HCT116 (cell line): ENCODE measurements around the gene SFT2D2. TPM values are rescaled to one million over a fixed set of nuclear protein-coding genes. Genes with fewer than 3 reads are reported as not detected.

Experiments
- ATAC-seq: fragments of 200-7000 bp; cut with Tn5 transposase; 2 replicates; pipeline ENCODE4 v1.9.1; 2020; ENCODE audit warnings: mild to moderate bottlenecking, moderate library complexity
- BruUV-seq: library from RNA; stranded (reverse); fragments of 400-500 nt; replicated peaks from 2 replicates; lab custom pipeline; 2021; lab: Mats Ljungman, UMichigan
- CTCF ChIA-PET: fragments of 300-600 bp; sonication (Branson Sonifier 250); formaldehyde crosslinking; loops from one replicate; lab custom pipeline; 2021; ENCODE audit warnings: antibody characterized with exemption; lab: Charles Lee
- POLR2A ChIA-PET: fragments of 300-600, 350-600 bp; sonication (Branson Sonifier 250); formaldehyde crosslinking; loops from one replicate; lab custom pipeline; 2021; ENCODE audit warnings: antibody characterized with exemption; lab: Charles Lee
- RAD21 ChIA-PET, 2 experiments: fragments of 300-600 bp; sonication (Branson Sonifier 250); formaldehyde crosslinking; loops; one replicate each; lab custom pipeline; 2023; ENCODE audit warnings: low total read pairs in 2 of 2; ENCODE audit not compliant: uncharacterized antibody in 2 of 2, unreplicated experiment in 2 of 2, low non-redundant PET in 1 of 2; lab: Charles Lee
- DNase-seq: peaks from one replicate; pipeline ENCODE4 v3.0.0-alpha.2; 2010; ENCODE audit warnings: low read depth, low spot score
- H2AFZ ChIP-seq: fragments of 200-600 bp; shearing (Covaris generic), sonication (generic); 2 replicates; pipeline ENCODE4 v1.6.1; 2017; ENCODE audit warnings: low read depth, mixed run types, mixed read lengths, antibody characterized with exemption, low read length; ENCODE audit not compliant: poor library complexity, severe bottlenecking
- H3K27ac ChIP-seq: 2 replicates; pipeline ENCODE4 v1.5.1; 2012; ENCODE audit warnings: low read depth, low read length
- H3K27me3 ChIP-seq: fragments of 200-600 bp; sonication (generic); 2 replicates; pipeline ENCODE4 v1.6.1; 2016; ENCODE audit warnings: mixed run types, low read length, mixed read lengths; ENCODE audit not compliant: insufficient read depth
- H3K36me3 ChIP-seq, 2 experiments: fragments of 200-500 bp in 1 of 2; fragments of 200-600 bp in 1 of 2; sonication (Bioruptor generic) in 1 of 2; sonication (generic) in 1 of 2; 2 replicates each; pipeline versions ENCODE4 v1.5.1 to v1.6.1; 2014 to 2016; ENCODE audit warnings: low read length in 2 of 2, inconsistent platforms in 1 of 2, mixed read lengths in 1 of 2, mixed run types in 1 of 2; ENCODE audit not compliant: insufficient read depth in 2 of 2, control insufficient read depth in 1 of 2
- H3K4me1 ChIP-seq, 2 experiments: fragments of 200-600 bp in 1 of 2; sonication (generic) in 1 of 2; 2 replicates each; pipeline versions ENCODE4 v1.5.1 to v1.6.1; 2012 to 2017; ENCODE audit warnings: low read length in 2 of 2, inconsistent platforms in 1 of 2, mild to moderate bottlenecking in 1 of 2, mixed read lengths in 1 of 2, mixed run types in 1 of 2, moderate library complexity in 1 of 2; ENCODE audit not compliant: insufficient read depth in 2 of 2, control insufficient read depth in 1 of 2
- H3K4me2 ChIP-seq: fragments of 200-600 bp; sonication (generic); 2 replicates; pipeline ENCODE4 v1.6.1; 2017; ENCODE audit warnings: mixed run types, low read length, mixed read lengths
- H3K4me3 ChIP-seq, 2 experiments: fragments of 200-600 bp in 1 of 2; sonication (generic) in 1 of 2; replicated peaks in 1 of 2; 2 replicates each; pipeline ENCODE4 v1.5.1; 2011 to 2016; ENCODE audit warnings: low read length in 2 of 2, control low read depth in 1 of 2, low read depth in 1 of 2, mild to moderate bottlenecking in 1 of 2, mixed read lengths in 1 of 2, mixed run types in 1 of 2
- H3K79me2 ChIP-seq: fragments of 200-600 bp; sonication (generic); 2 replicates; pipeline ENCODE4 v1.6.1; 2017; ENCODE audit warnings: mild to moderate bottlenecking, mixed run types, low read length, moderate library complexity, mixed read lengths; ENCODE audit not compliant: insufficient read depth
- H3K9ac ChIP-seq: fragments of 200-600 bp; sonication (generic); 2 replicates; pipeline ENCODE4 v1.6.1; 2016; ENCODE audit warnings: low read length, mixed read lengths
- H3K9me2 ChIP-seq: fragments of 200-600 bp; sonication (generic), shearing (Covaris generic); 2 replicates; pipeline ENCODE4 v1.6.1; 2017; ENCODE audit warnings: mixed run types, mild to moderate bottlenecking, moderate library complexity; ENCODE audit not compliant: insufficient read depth
- H3K9me3 ChIP-seq, 2 experiments: fragments of 200-500 bp in 1 of 2; fragments of 200-600 bp in 1 of 2; sonication (Bioruptor generic) in 1 of 2; sonication (generic) in 1 of 2; 2 replicates each; pipeline ENCODE4 v1.6.1; 2014 to 2017; ENCODE audit warnings: low read length in 2 of 2, mixed read lengths in 2 of 2, inconsistent platforms in 1 of 2, low read depth in 1 of 2, mild to moderate bottlenecking in 1 of 2, mixed run types in 1 of 2, moderate library complexity in 1 of 2; ENCODE audit not compliant: control insufficient read depth in 1 of 2, insufficient read depth in 1 of 2
- H4K20me1 ChIP-seq: fragments of 200-600 bp; sonication (generic), shearing (Covaris generic); 2 replicates; pipeline ENCODE4 v1.6.1; 2017; ENCODE audit warnings: mixed run types, mild to moderate bottlenecking, moderate library complexity; ENCODE audit not compliant: insufficient read depth
- CBX3 ChIP-seq: IDR thresholded peaks from 2 replicates; pipeline ENCODE4 v1.6.1; 2012; ENCODE audit warnings: low read depth
- CEBPB ChIP-seq: IDR thresholded peaks from 2 replicates; pipeline ENCODE4 v1.6.1; 2012; ENCODE audit warnings: low read depth
- ELF1 ChIP-seq: IDR thresholded peaks from 2 replicates; pipeline ENCODE4 v1.6.1; 2012; ENCODE audit warnings: low read depth, borderline replicate concordance
- EZH2 ChIP-seq: fragments of 200-600 bp; sonication (generic); IDR thresholded peaks from 2 replicates; pipeline ENCODE4 v1.6.1; 2017; ENCODE audit warnings: antibody characterized with exemption, mixed run types
- EZH2phosphoT487 ChIP-seq: fragments of 200-600 bp; IDR thresholded peaks from 2 replicates; pipeline ENCODE4 v1.6.1; 2018; ENCODE audit warnings: antibody characterized with exemption, borderline replicate concordance
- FOSL1 ChIP-seq: IDR thresholded peaks from 2 replicates; pipeline ENCODE4 v1.6.1; 2012; ENCODE audit warnings: low read depth
- JUND ChIP-seq: IDR thresholded peaks from 2 replicates; pipeline ENCODE4 v1.6.1; 2012
- POLR2AphosphoS5 ChIP-seq: IDR thresholded peaks from 2 replicates; pipeline ENCODE4 v1.6.1; 2011; ENCODE audit warnings: mild to moderate bottlenecking, low read depth, low read length, moderate library complexity
- RAD21 ChIP-seq: IDR thresholded peaks from 2 replicates; pipeline ENCODE4 v1.6.1; 2012; ENCODE audit warnings: low read depth, mild to moderate bottlenecking
- SIN3A ChIP-seq: IDR thresholded peaks from 2 replicates; pipeline ENCODE4 v1.6.1; 2012; ENCODE audit warnings: low read depth
- SRF ChIP-seq: IDR thresholded peaks from 2 replicates; pipeline ENCODE4 v1.6.1; 2012; ENCODE audit warnings: low read depth
- YY1 ChIP-seq: IDR thresholded peaks from 2 replicates; pipeline ENCODE4 v1.6.1; 2011; ENCODE audit warnings: low read length, low read depth, moderate library complexity, mild to moderate bottlenecking; ENCODE audit not compliant: insufficient replicate concordance; ENCODE audit errors: extremely low read depth
- ZFX ChIP-seq: fragments of 450-650 bp; IDR thresholded peaks from 2 replicates; pipeline ENCODE4 v1.6.1; 2017
- intact Hi-C: fragments of 100-400 bp; cut with micrococcal nuclease; formaldehyde crosslinking; loops from 2 replicates; pipeline ENCODE4 v1.10.0; 2022
- total RNA-seq: library from RNA; stranded (reverse); gene quantifications from one replicate; pipeline ENCODE4 v1.2.1, GENCODE V29; 2021; ENCODE audit not compliant: unreplicated experiment
- TF ChIP-seq, protein P1 (sequence below), 3 experiments: fragments of 200-600 bp in 1 of 3; sonication (generic) in 1 of 3; IDR thresholded peaks in 2 of 3; conservative IDR thresholded peaks in 1 of 3; 2 replicates each; pipeline ENCODE4 v1.5.1; 2012 to 2017; ENCODE audit warnings: low read depth in 2 of 3, low read length in 2 of 3, antibody characterized with exemption in 1 of 3, borderline replicate concordance in 1 of 3, control low read depth in 1 of 3, mild to moderate bottlenecking in 1 of 3, mixed read lengths in 1 of 3, mixed run types in 1 of 3, moderate library complexity in 1 of 3; ENCODE audit not compliant: insufficient read depth in 1 of 3
- TF ChIP-seq, protein P2 (sequence below): IDR thresholded peaks from 2 replicates; pipeline ENCODE4 v1.6.1; 2012
- TF ChIP-seq, protein P3 (sequence below): IDR thresholded peaks from 2 replicates; pipeline ENCODE4 v1.6.1; 2012

The SFT2D2 gene
- total RNA-seq, 1 experiment from 2014 or later: 57.5 TPM

DNA sequence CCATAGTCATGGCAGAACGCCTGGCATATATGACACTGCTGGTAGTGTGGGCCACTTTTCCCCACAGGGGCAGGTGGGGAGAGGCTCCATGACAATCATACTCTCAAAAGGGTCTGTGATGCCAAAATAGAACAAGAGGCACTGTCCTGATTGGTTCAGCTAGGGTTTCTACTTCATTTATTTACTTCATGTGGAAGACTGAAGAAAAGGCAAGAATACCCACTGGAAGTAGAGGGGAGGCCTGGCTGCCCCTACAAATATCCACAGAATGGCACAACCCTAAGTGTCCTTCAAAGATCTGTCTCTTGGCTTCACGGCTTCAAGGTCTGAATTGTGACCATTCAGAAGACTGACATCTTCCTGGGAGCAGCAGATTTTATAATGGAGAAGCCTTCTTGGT is 4.5 kb upstream of the SFT2D2 start:
- CTCF ChIA-PET: no interaction called here
- POLR2A ChIA-PET: no interaction called here
- H3K36me3 ChIP-seq: no peaks in the 10 kb centered on the region
- H3K9me3 ChIP-seq: peaks cover 0 to 7% of the 10 kb centered on the region in 2 experiments; a peak in 1 of 4 replicates
- H3K27me3 ChIP-seq: no peaks in the 10 kb centered on the region
- DNase-seq: no peak
- RAD21 ChIA-PET: no interaction called here
- H3K79me2 ChIP-seq: peaks cover 4% of the 10 kb centered on the region; the same call in 1 of the 2 replicates
- H3K9ac ChIP-seq: no peak overlapping the region
- H3K4me2 ChIP-seq: no peak overlapping the region
- ATAC-seq: no peak
- H3K4me1 ChIP-seq: peaks cover 0 to 9% of the 10 kb centered on the region in 2 experiments; a peak in 2 of 4 replicates
- BruUV-seq: no TSS peak
- intact Hi-C loops: no loop called here
- H3K4me3 ChIP-seq: no peak overlapping the region
- H3K9me2 ChIP-seq: no peaks in the 10 kb centered on the region
- TF ChIP-seq, protein P1, sequence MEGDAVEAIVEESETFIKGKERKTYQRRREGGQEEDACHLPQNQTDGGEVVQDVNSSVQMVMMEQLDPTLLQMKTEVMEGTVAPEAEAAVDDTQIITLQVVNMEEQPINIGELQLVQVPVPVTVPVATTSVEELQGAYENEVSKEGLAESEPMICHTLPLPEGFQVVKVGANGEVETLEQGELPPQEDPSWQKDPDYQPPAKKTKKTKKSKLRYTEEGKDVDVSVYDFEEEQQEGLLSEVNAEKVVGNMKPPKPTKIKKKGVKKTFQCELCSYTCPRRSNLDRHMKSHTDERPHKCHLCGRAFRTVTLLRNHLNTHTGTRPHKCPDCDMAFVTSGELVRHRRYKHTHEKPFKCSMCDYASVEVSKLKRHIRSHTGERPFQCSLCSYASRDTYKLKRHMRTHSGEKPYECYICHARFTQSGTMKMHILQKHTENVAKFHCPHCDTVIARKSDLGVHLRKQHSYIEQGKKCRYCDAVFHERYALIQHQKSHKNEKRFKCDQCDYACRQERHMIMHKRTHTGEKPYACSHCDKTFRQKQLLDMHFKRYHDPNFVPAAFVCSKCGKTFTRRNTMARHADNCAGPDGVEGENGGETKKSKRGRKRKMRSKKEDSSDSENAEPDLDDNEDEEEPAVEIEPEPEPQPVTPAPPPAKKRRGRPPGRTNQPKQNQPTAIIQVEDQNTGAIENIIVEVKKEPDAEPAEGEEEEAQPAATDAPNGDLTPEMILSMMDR (IDR thresholded peaks at IDR 0.05 in 2 of 3, conservative IDR thresholded peaks at IDR 0.05 in 1 of 3; ENCODE audit: borderline replicate concordance in 1 of 3, insufficient read depth in 1 of 3, low read depth in 2 of 3, low read length in 2 of 3): no peak
- no peak for TF ChIP-seq FOSL1
- no peak for TF ChIP-seq CEBPB
- TF ChIP-seq POLR2AphosphoS5: no peak
- TF ChIP-seq EZH2: no peak
- TF ChIP-seq YY1: no peak
- no peak for TF ChIP-seq SRF
- TF ChIP-seq CBX3: no peak
- TF ChIP-seq, protein P2, sequence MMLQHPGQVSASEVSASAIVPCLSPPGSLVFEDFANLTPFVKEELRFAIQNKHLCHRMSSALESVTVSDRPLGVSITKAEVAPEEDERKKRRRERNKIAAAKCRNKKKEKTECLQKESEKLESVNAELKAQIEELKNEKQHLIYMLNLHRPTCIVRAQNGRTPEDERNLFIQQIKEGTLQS: no peak
- no peak for TF ChIP-seq ELF1
- TF ChIP-seq, protein P3, sequence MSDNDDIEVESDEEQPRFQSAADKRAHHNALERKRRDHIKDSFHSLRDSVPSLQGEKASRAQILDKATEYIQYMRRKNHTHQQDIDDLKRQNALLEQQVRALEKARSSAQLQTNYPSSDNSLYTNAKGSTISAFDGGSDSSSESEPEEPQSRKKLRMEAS: no peak
- no peak for TF ChIP-seq RAD21
- TF ChIP-seq SIN3A: no peak
- no peak for TF ChIP-seq EZH2phosphoT487
- TF ChIP-seq JUND: no peak
- TF ChIP-seq ZFX: no peak
- H2AFZ ChIP-seq: no peak overlapping the region
- no peaks in the 10 kb centered on the region for H4K20me1 ChIP-seq
- H3K27ac ChIP-seq: no peak overlapping the region
